GM19193 (cell line): ENCODE data around the gene TMEM95.

Experiments used
- POLR2A ChIP-seq: IDR thresholded peaks from 4 replicates; pipeline ENCODE4 v1.6.1; 2011; ENCODE audit not compliant: insufficient read depth, insufficient read length; ENCODE audit errors: extremely low read depth

TMEM95 gene, protein sequence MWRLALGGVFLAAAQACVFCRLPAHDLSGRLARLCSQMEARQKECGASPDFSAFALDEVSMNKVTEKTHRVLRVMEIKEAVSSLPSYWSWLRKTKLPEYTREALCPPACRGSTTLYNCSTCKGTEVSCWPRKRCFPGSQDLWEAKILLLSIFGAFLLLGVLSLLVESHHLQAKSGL

DNA sequence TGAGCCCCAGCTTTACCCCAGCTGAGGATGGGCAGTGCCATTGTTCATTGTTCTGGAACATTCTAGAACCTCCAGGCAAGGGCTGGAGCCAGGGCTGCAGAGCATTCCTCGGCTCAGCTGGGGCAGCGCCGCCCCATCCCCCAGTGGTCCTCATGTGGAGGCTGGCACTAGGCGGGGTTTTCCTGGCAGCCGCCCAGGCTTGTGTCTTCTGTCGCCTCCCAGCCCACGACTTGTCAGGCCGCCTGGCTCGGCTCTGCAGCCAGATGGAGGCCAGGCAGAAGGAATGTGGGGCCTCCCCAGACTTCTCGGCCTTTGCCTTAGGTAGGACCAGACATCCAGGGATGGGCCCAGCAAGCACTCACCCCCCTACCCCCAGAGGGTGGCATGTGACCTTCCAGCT is at the start of gene TMEM95:
TSS of gene TMEM95 (plus strand) at position 104 of the 400 bp plus-strand sequence. CDS start at position 153, 49 bp downstream.
- no peak for TF ChIP-seq POLR2A

DNA sequence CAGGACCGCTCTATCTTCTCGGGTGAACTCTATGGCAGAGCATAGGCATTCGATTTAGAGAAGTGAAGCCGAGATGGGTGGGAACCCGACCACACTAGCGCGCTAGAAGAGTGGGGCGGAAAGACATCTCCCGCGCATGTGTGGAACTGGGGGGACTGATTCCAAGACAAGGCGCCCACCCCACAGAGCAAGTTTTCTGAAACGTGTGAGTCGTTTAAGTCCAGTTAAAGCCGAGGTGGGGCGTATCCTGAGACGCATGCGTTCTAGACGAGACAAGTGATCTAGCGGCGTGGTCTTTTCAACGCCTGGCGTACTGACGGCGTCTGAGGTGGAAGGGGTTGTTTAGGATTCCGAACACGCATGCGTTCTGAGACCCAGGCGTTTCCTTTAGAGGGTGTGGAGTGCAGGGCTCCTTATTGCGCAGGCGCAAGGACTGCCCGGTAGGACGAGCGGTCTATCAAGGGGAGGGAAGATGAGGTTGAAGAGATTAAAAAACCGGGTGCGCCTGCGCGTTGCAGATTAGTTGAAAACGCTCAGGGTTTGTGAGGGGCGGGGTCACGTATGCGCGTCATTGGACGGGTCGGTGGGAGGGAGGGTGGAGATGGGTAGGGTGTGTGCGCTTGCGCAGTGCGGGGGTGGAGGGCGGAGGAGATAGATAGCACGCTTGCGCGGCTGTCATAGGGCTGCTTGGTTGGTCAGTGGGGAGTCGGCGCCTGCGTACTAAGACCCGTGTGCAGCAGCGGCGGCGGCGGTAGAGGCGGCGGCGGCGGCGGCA is 47.9 kb upstream of the TMEM95 start, which contains the start of gene EIF5A:
TSS of gene EIF5A (plus strand) at position 718 of the 775 bp plus-strand sequence. CDS start 2,008 bp downstream, outside the sequence.
- TF ChIP-seq POLR2A, result peak; percentile 89

DNA sequence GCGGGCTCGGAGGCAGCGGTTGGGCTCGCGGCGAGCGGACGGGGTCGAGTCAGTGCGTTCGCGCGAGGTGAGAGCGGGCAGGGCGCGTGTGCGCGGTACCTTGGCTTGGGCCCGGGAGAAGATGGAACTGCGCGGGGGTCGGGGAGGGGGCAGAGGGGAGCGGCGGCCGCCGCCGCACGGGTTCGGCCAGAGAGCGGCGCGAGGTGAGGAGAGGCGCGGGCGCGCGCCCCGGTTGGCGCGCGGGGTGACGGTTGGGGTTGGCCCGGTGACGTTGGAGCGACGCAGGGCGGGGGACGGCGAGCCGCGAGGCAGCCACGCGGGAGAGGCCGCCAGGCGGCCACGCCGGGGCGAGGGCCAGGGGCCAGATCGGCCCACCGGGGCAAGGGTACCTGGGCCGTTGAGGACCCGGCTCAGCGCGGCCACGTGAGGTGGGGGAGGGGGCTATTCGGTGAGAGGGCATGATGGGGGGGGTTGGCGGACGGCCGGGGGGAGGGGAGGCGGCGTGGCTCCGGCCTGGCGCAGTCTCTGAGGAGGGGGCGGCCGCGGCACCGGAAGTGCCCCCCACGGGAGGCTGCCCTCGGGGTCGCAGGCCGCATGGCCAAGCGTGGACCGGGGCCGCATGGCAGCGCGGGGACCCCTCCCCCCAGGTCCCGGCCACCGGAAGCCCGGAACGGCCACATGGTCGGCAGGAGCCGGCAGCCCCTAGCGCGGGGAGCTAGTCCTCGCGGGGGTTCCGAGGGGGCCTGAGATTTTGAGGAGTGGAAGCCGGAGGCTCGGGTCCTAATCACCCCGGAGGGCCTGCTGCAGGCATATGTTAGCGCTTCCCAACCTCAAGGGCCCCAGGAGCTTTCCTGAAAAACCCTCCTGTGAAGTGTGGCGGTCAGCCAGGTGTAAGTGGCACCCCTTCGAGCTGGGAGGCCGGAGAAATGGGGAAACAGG is 47.0 kb upstream of the TMEM95 start:
- no peak for TF ChIP-seq POLR2A

DNA sequence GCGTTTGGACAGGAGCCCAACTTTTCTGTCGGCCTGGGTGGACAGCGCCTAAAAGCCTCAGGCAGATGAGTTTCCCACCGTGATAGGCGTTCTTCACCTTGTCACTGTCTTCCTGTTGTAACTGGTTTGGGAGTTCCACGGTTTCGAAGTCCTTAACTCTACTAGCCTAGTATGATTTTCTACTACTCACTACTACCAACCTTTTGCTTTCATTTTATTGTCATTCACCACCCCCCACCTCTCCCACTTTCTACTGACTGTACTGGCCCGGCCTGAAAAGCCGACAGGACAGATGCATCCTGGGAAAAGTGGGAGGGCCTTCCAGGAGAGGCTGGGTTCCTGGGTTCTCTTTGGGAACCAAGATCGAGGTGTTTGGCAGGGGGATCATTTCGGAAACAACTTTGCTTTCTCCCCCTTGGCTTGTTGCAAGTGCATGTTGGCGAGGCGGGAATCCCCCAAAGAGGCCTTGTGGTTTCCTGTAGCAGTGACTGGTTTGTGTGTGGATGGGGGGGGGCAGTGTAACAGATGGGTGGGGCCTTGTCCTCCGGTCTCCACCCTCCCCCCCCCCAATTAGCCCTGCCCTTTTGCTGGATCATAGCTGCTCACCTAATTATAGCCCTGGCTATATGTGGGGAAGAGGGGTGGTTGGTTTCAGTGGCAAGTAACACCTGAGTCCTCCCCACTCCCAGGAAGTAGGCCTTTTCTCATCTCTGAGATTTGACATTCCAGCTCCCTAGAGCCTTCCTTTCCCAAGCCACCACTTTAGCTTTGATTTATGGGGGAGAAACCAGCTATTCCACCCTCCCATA is 46.1 kb upstream of the TMEM95 start:
- peak; percentile 57 for TF ChIP-seq POLR2A

DNA sequence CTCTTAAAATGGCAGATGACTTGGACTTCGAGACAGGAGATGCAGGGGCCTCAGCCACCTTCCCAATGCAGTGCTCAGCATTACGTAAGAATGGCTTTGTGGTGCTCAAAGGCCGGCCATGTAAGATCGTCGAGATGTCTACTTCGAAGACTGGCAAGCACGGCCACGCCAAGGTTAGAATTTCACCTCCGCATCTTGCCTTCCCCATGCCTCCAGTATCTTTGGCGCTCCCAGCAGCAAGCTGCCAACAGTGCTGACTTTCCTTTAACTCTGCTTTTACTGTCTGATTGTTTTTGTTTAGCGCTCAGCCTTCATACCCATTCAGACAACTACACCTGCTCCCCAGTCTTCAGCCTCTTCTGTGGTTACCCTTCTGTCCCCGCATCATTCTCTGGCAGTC is 45.3 kb upstream of the TMEM95 start:
- no peak for TF ChIP-seq POLR2A

DNA sequence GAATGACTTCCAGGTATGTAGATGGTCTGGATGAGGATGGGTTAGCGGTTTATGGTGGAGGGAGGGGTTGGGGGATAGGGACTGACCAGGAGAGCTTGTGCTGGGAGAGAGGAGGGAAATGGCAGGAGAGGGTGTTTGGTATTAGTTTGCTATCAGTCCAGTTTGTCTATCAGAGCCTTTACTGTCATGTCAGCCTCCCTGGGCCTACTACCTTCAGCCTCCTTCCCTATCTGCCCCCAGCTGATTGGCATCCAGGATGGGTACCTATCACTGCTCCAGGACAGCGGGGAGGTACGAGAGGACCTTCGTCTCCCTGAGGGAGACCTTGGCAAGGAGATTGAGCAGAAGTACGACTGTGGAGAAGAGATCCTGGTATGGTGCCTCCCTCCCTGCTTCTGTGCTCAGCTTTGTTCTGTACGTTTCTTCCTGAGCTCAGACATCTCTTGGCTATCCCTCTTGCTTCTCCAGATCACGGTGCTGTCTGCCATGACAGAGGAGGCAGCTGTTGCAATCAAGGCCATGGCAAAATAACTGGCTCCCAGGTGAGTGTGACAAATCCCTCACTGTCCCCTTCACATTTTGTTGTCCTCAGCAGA is 43.7 kb upstream of the TMEM95 start:
- TF ChIP-seq POLR2A, result no peak

DNA sequence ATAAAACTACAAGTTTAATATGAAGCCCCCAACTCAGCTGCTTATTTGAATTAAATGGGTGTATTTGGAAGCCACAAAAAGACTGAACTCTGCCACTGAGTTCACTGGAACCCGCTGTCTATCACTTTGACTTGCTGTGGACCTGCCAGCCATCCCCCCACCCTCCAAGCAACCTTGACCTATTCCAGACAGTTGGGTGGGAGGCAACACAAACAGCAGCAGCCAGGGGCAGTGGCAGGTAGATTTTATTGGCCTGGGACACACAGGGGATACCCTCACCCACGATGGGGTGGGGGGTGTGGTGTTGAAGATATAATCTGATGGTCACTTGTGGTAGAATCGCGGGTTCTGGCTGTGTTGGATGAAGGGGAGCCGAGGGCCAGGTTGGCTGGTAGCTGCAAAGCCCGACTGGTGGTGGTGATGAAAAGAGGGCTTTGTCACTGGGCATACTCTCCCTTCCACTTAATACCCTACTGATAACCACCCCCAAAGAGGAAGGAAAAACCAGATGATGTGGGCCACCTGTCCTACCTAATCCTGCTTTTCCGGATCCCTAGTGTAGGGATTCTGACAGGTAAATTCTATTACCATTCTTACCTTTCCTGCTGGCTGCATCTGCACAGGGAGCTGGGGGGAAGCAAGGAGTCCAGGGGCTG is 42.4 kb upstream of the TMEM95 start:
- no peak for TF ChIP-seq POLR2A

DNA sequence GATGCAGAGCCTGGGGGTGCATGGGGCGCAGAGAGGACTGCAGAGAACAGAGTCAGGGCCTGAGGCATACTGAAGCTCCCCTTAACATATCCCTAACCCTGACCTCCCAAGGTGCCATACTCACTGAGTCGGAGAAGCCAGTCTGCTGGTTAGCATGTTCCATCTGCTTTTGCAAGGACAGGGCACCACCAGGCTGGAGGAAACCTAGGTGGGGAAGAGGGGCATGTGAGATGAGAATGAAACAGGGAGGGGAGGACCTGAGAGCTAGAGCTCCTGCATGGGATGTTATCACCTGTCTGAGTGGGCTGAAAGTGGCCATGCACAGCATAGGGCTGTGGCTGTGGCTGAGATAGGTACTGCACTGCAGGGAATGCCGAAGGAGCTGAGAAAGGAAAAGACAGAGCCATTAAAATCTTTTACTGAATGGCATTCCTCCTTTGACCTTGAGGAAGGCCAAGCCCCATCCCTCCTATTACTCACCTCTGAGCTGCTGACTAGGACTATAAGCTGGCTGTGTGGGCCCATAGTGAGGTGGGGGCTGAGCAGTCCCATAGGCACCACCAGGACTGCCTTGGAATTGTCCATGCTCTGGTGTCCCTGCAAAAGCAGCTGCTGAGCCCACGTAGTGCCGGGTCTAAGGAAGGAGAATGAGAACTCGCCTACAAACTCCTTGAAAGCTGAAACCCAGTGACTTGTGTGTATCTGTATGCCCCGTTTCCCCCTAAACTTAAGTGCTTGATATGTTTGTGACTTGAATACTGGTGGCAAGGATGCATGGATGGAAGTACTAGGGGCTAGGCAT is 41.7 kb upstream of the TMEM95 start:
- peak; percentile 48 for TF ChIP-seq POLR2A

DNA sequence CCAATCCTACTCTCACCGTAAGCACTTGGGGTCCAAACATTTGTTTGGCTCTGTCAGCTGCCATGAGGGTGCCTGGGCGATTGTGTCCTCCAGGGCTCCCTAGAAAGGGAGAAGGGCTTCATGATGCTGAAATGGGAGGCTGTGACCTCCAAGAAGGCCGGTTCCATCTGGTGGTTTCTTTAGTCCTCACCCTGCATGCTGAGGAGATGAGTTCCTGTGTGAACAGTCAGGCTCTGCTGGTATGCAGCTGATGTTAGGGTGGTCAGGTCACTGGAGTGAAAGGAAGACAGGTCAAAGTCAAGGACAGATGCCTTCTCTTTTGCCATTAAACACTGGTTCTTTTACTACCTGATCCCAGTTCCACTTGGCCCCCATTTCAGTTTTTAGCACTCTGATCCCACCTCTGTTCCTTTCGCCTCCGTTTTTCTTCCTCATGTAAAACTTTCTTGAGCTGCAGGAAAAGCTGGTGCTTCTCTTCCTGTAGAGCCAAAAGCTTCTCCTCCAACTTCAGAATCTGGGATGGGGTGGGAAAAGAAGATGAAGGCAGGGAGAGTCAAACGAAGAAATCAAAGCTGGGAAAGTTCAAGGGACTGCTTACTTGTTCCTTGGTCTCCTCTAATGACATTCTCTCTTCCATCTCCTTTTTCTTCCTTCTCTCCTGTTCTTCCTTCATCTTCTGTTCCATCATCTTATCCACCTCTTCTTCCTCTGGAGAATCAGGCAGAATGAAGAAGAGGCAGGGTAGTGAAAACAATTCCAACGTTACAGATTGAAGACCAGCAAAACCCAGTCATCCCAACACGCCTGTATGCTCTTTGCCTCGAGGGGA is 40.9 kb upstream of the TMEM95 start:
- TF ChIP-seq POLR2A, result no peak

DNA sequence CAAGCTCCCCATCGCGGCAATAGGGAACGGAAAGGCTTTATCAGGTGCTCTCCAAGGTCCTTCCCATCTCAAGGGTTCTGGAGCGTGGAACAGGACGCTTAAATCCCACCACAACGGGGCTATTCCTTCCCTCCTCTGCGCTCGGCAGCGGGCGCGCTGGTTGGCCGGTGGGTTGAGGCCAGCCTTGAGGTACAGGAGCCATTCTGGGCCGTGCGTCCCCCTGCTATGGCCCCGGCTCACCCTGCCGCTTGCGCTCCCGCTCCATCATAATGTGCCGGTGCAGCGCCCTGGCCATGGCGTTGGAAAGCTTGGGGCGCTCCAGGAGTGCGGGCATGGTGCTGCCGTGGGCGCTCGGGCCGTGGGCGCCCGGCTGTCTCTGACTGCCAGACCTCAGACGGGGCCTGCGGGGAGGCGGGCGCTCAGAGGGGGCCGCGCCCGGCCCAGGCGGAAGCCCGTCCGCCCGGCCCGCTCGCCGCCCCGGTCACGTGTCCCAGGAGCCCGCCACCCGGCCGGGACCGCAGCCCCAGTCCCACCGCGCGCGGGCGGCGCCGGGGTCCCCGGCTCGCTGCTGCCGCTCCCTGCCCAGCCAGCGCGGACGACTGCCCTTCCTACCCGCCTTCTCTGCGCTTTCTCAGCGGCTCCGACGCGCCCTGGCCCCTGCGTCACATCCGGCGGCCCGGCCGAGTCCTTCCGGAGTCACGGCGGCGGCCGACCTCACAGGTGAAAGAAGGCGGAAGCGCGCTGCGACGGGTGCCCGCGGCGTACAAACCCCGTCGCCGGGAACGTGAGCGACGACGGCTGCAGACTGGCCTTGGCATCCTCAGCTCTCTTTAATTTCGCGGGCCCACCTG is 40.0 kb upstream of the TMEM95 start, which contains the start of gene GPS2:
TSS of gene GPS2 (minus strand) at position 642 of the 851 bp plus-strand sequence. CDS start at position 334, 308 bp downstream.
- TF ChIP-seq POLR2A, result peak; percentile 86
